ENCODE results near the gene KRT5. TPM values are rescaled to one million over a fixed set of nuclear protein-coding genes. Genes with fewer than 3 reads are reported as not detected.

The KRT5 gene
- total RNA-seq, 4 donors from 2014 or later: 7,921 to 12,107 (median 9,375) TPM

GRCh38 chr12:52527121-52527800 lies 7.1 kb upstream of the KRT5 start:
- H3K9me3 ChIP-seq: no peaks in the 10 kb centered on the region
- no peak for TF ChIP-seq CTCF (IDR thresholded peaks at IDR 0.05)
- no peak for TF ChIP-seq POLR2A (IDR thresholded peaks at IDR 0.05)
- WGBS, 2 donors: 46 to 62% methylated on average over 2 to 3 of the region's 4 CpGs
- DNase-seq: no peak
- peaks cover 0 to 5% (median 0%) of the 10 kb centered on the region in 4 donors for H3K27me3 ChIP-seq
- no peaks in the 10 kb centered on the region for H3K36me3 ChIP-seq
- H3K4me1 ChIP-seq: peaks cover 24 to 49% (median 31%) of the 10 kb centered on the region in 3 donors
- H3K27ac ChIP-seq: peak overlapping the region in 1 of 4 donors; percentile 92
- H3K4me3 ChIP-seq: no peak overlapping the region
- intact Hi-C loops (cut with DNase I): loop anchor here (10.0 kb wide), 1 partner anchor 348 kb away; no protein-coding TSS in a partner anchor

- H3K9me3 ChIP-seq: no peaks in the 10 kb centered on the region
- H3K27ac ChIP-seq: peak overlapping the region in 3 of 4 donors; percentile 81 to 92 (median 89)
- no peaks in the 10 kb centered on the region for H3K36me3 ChIP-seq
- H3K4me3 ChIP-seq: no peak overlapping the region
- H3K4me1 ChIP-seq: peaks cover 29 to 56% (median 31%) of the 10 kb centered on the region in 3 donors
- peaks cover 0 to 5% (median 0%) of the 10 kb centered on the region in 4 donors for H3K27me3 ChIP-seq
- intact Hi-C loops (cut with DNase I): loop anchor here (10.0 kb wide), 1 partner anchor 348 kb away; no protein-coding TSS in a partner anchor
- TF ChIP-seq CTCF (IDR thresholded peaks at IDR 0.05) (no peak), POLR2A (IDR thresholded peaks at IDR 0.05) (no peak)
- 85 to 95% methylated on average over 4 to 8 of the region's 8 CpGs for WGBS, 2 donors
- no peak for DNase-seq
Observed at GRCh38 chr12:52526511-52526951, 6.3 kb upstream of the KRT5 start.

GRCh38 chr12:52525661-52526499 lies 5.7 kb upstream of the KRT5 start:
- H3K9me3 ChIP-seq: no peaks in the 10 kb centered on the region
- no peak for TF ChIP-seq POLR2A (IDR thresholded peaks at IDR 0.05)
- TF ChIP-seq CTCF (IDR thresholded peaks at IDR 0.05): no peak
- intact Hi-C loops (cut with DNase I): loop anchor here (10.0 kb wide), 1 partner anchor 349 kb away; no protein-coding TSS in a partner anchor
- 45 to 53% methylated on average over 6 to 11 of the region's 13 CpGs for WGBS, 2 donors
- DNase-seq: no peak
- peak overlapping the region; percentile 81 to 92 (median 88) for H3K27ac ChIP-seq
- H3K4me3 ChIP-seq: peak overlapping the region in 2 of 4 donors; percentile 11 to 12
- peaks cover 29 to 63% (median 35%) of the 10 kb centered on the region in 3 donors for H3K4me1 ChIP-seq
- no peaks in the 10 kb centered on the region for H3K36me3 ChIP-seq
- peaks cover 0 to 5% (median 0%) of the 10 kb centered on the region in 4 donors for H3K27me3 ChIP-seq

- Histone ChIP-seq H3K4me3 (peak overlapping the region in 2 of 4 donors; percentile 11 to 12), H3K9me3 (no peaks in the 10 kb centered on the region), H3K4me1 (peaks cover 29 to 71% (median 36%) of the 10 kb centered on the region in 3 donors), H3K36me3 (no peaks in the 10 kb centered on the region), H3K27me3 (peaks cover 0 to 5% (median 0%) of the 10 kb centered on the region in 4 donors), H3K27ac (peak overlapping the region; percentile 81 to 92 (median 88))
- WGBS, 2 donors: 33 to 49% methylated on average over 2 of the region's 5 CpGs
- DNase-seq: no peak
- TF ChIP-seq POLR2A (IDR thresholded peaks at IDR 0.05) (peak in 1 of 4 donors; percentile 16), CTCF (IDR thresholded peaks at IDR 0.05) (no peak)
- intact Hi-C loops (cut with DNase I): loop anchor here (10.0 kb wide), 1 partner anchor 350 kb away; no protein-coding TSS in a partner anchor
Observed at GRCh38 chr12:52524898-52525591, 4.9 kb upstream of the KRT5 start.
